ENCODE measurements around the gene PARP9.

DNA sequence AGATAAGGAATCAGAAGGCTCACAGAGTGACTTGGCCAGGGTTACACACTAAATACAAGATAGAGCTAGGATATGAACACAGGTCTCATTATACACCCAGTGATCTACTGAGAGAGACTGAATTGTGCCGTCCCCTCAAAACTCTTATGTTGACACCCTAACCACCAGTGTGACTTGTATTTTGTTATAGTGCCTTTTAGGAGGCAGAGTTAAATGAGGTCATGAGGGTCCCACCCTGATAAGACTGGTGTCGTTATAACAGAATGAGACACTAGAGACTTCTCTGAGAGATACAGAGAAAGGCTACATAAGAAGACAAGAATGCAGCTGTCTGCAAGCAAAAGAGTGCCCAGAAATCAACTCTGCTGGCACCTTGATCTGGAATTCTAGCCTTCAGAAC, 62.0 kb downstream of the PARP9 start:
- TF ChIP-seq, protein P1, sequence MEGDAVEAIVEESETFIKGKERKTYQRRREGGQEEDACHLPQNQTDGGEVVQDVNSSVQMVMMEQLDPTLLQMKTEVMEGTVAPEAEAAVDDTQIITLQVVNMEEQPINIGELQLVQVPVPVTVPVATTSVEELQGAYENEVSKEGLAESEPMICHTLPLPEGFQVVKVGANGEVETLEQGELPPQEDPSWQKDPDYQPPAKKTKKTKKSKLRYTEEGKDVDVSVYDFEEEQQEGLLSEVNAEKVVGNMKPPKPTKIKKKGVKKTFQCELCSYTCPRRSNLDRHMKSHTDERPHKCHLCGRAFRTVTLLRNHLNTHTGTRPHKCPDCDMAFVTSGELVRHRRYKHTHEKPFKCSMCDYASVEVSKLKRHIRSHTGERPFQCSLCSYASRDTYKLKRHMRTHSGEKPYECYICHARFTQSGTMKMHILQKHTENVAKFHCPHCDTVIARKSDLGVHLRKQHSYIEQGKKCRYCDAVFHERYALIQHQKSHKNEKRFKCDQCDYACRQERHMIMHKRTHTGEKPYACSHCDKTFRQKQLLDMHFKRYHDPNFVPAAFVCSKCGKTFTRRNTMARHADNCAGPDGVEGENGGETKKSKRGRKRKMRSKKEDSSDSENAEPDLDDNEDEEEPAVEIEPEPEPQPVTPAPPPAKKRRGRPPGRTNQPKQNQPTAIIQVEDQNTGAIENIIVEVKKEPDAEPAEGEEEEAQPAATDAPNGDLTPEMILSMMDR (IDR thresholded peaks at IDR 0.05) = no peak
- no peak for TF ChIP-seq POLR2A (IDR thresholded peaks at IDR 0.05)
